SK-N-SH treated with all-trans-retinoic acid at 6 μM for 48 hours (cell line): ENCODE results near the gene ARHGEF37.

ENCODE experiments used
- ARNTL ChIP-seq: fragments of 450-650 bp; formaldehyde crosslinking; IDR thresholded peaks from 2 replicates; pipeline ENCODE4 v1.5.0; 2020; ENCODE audit warnings: low read depth, mild to moderate bottlenecking, moderate library complexity, borderline replicate concordance
- CREB5 ChIP-seq: fragments of 250-450 bp; sonication (Bioruptor Pico); IDR thresholded peaks from 2 replicates; pipeline ENCODE4 v1.5.1; 2020; ENCODE audit warnings: low read depth, mild to moderate bottlenecking, moderate library complexity
- SNAI2 ChIP-seq: fragments of 250-450 bp; sonication (Bioruptor Pico); IDR thresholded peaks from 2 replicates; pipeline ENCODE4 v1.5.0; 2020; ENCODE audit warnings: mild to moderate bottlenecking, moderate library complexity
- ZFP3 ChIP-seq: fragments of 250-450 bp; sonication (Bioruptor Pico); IDR thresholded peaks from 2 replicates; pipeline ENCODE4 v1.5.0; 2020; ENCODE audit warnings: mild to moderate bottlenecking, moderate library complexity

DNA sequence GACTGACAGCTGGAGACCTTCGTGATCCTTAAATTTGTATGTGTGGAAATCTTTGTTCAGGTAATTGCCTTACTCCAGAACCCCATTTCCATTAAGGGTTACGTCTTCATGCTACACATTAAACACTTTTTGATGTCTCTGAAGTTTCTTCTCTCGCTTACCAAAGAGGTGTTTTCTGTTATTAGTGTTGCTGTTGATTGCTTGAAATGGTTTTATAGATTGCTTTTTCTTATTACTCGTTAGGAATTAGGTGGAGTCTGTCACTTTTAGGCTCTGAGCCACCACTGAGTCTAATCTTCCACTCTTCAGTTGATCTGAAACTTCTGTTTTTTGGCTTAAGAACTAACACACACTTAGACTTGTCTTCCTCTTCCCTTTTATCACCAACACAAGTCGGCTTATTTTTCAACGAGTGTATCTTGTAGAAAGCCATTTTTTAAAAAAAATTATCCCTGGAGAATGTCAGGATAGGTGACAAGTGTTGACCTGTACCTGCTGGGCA is 86.6 kb downstream of the ARHGEF37 start:
- TF ChIP-seq ZFP3 (CRISPR knock-in tag) (no peak), CREB5 (CRISPR knock-in tag) (no peak), ARNTL (CRISPR knock-in tag) (no peak), SNAI2 (CRISPR knock-in tag) (no peak)
